Measurements from ENCODE around the gene NSMCE1. TPM values are rescaled to one million over a fixed set of nuclear protein-coding genes. Genes with fewer than 3 reads are reported as not detected.
"Not testable (repeated sequence)": the region's sequence is repeated elsewhere in the genome, so short reads cannot be mapped to it uniquely, and the experiment has no call there.

NSMCE1 gene
- polyA plus RNA-seq, 3 donors, result 79.8 to 91.5 (median 84.7) TPM

DNA sequence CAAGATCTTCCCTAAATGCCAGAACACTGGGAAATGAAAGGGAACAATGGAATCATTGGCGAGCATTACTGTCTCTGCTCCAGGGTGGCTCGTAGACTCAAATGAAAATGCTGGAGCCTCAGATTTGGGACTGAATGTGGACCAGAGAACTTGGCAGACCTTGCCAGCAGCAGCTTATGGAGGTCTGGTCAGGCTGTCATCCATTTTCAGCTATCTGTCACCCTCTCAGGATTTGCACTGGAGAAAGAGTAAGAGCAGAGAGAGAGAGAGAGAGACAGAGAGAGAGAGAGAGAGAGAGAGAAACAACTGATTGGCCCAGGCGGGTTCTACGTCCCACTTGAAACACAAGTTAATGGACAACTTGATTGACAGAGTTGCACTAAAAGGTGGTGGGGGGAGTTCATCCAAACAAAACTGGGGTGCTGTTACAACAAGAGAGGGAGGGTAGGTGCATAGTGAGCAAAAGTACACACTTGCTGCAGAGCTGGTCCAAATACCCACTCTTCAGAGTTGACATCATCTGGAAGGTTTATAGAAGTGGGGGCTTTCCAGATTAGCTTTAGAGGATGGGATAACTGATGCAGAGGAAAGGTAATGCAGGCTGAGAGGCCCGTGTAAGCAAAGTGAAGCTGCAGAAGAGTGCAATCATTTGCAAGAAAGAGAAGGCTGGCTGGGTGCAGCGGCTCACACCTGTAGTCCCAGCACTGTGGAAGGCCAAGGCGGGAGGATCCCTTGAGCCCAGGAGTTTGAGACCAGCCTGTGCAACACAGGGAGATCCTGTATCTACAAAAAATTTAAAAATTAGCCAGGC is 16.5 kb upstream of the NSMCE1 start:
- DNase-seq (ENCODE audit: extremely low read depth in 1 of 11, low read depth in 9 of 11, low spot score in 4 of 11), result no peak

DNA sequence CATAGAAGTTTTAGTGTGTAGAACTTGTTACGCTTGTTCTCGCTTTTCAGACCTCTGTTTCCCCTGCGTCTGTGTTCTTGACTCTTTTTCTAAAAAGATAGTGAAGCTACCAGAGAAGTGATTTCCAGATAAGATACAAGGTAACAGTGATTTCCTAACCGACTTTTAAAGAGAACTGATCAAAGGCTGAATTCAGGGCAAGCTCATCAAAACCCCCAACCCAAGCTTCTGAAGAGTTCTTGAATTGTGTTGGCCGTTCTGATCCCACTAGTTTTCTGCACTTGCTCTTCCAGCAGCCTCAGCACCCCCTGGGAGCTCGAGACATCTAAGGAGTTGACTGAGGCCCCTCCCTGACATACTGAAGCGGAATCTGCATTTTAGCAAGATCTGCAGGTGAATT is 12.7 kb upstream of the NSMCE1 start:
- DNase-seq (ENCODE audit: extremely low read depth in 1 of 11, low read depth in 9 of 11, low spot score in 4 of 11), result no peak

DNA sequence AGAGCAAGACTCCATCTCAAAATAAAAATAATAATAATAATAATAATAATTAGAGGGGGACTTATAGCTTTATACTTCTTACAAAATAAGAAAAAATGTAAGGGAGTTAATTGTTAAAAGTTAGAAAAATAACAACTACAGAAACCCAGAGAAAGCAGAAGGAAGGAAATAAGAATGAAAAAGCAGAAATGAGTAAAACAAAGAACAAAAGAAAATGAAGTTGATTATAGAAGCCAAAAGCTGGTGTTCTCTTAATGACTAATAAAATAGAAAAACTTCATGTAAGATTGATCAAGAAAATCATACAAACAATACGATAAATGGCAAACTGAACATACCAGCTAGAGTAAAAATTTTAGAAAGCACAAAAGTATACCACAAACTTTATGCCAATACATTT is 6.8 kb upstream of the NSMCE1 start:
- no peak for DNase-seq (ENCODE audit: extremely low read depth in 1 of 11, low read depth in 9 of 11, low spot score in 4 of 11)

DNA sequence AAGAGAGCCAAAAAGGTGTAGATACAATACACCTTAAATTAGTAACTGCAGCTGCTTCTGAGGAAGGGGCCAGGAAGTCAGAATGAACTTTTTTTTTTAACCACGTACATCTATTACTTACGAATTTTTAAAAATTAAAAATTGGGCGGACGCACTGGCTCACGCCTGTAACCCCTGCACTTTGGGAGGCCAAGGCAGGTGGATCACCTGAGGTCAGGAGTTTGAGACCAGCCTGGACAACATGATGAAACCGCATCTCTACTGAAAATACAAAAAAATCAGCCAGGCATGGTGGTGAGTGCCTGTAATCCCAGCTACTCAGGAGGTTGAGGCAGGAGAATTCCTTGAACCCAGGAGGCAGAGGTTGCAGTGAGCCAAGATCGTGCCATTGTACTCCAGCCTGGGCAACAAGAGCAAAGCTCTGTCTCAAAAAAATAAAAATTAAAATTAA is 5.9 kb upstream of the NSMCE1 start:
- DNase-seq (ENCODE audit: extremely low read depth in 1 of 11, low read depth in 9 of 11, low spot score in 4 of 11), result not testable (repeated sequence)

DNA sequence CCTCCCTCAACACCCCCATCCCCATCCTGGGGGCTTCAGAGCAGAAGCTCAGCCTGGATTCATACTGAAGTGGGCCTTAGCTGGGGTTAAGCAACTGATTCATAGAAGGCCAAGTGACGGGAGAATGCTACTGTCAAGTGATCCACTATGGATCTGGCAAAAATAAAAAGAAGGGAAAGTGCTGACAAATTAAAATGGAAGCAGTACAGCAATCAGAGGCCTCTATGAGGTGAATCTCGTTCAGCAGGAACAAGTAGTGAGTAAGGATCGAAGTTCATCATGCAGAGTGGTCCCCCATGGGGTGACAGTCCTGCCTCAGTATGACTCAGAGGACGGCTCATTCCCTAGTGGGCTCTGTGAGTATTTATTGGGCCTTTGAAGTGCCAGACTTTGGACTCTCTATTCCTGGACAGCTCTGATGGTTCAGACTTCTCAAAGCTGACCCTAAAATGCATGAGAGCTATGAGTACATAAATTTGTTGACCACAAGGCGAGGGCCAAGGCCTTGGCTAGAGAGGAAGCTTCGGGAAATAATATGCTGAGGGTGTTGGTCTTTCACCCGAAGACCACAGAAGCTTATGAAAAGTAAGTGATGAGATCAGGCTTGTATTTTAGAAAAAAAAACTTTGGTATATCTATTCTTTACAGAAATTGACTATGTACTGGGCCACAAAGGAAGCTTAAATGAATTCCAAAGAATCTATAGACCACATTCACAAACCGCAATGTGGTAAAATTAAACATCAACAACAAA is 5.3 kb upstream of the NSMCE1 start:
- no peak for DNase-seq (ENCODE audit: extremely low read depth in 1 of 11, low read depth in 9 of 11, low spot score in 4 of 11)

DNA sequence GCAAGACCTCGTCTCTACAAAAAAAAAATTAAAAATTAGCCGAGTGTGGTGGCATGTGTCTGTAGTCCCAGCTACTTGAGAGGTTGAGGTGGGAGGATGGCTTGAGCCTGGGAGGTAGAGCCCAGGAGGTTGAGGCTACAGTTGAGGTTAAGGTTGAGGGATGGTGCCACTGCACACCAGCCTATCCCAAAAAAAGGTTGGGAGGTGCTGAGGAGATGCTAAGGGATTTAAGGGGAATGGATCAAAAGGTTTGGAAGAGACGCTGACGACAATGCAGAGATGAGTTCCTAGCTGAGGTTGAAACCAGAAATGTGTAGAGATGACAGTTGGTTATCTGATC is 4.7 kb upstream of the NSMCE1 start:
- DNase-seq (ENCODE audit: extremely low read depth in 1 of 11, low read depth in 9 of 11, low spot score in 4 of 11), result no peak

DNA sequence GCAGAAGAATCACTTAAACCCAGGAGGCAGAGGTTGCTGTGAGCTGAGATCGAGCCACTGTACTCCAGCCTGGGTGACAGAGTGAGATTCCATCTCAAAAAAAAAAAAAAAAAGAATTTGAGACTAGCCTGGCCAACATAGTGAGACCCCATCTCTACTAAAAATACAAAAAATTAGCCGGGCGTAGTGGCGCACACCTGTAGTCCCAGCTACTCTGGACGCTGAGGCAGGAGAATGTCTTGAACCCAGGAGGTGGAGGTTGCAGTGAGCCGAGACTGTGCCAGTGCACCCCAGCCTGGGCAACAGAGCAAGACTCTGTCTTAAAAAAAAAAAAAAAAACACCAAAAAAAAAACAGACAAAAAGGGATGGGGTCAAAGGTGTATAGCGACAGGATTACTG is 4.1 kb upstream of the NSMCE1 start:
- not testable (repeated sequence) for DNase-seq (ENCODE audit: extremely low read depth in 1 of 11, low read depth in 9 of 11, low spot score in 4 of 11)

DNA sequence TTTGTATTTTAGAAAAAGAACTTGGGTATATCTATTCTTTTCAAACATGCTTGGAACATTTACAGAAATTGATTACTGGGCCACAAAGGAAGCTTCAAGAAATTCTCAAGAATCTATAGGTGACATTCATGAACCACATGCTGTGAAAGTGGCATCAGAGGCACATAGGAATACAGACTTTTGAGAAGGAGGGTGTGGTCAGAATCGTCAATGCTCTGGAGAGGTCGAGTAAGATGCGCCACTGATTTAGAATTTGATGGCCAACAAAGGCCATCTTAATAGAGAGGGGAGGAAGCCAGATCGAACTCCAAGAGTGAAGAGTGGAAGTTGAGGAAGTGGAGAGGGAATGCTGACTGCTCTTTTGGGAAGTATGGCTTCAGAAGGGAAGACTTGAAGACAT is 3.5 kb upstream of the NSMCE1 start:
- DNase-seq (ENCODE audit: extremely low read depth in 1 of 11, low read depth in 9 of 11, low spot score in 4 of 11), result no peak

DNA sequence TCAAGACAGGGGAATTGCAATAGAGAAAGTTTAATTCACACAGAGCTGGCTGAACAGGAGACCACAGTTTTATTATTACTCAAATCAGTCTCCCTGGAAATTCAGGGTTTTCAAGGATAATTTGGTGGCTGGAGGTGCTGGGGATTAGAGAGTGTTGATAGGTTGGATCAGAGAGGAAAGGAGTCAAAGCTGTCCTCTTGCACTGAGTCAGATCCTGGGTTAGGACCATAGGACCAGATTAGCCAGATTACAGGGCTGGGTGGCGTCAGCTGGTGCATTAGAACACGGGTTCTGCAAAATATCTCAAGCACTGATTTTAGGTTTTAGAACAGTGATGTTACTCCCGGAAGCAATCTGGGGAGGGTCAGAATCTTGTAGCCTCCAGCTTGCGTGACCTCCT is 1.8 kb upstream of the NSMCE1 start:
- DNase-seq (ENCODE audit: extremely low read depth in 1 of 11, low read depth in 9 of 11, low spot score in 4 of 11), result no peak

DNA sequence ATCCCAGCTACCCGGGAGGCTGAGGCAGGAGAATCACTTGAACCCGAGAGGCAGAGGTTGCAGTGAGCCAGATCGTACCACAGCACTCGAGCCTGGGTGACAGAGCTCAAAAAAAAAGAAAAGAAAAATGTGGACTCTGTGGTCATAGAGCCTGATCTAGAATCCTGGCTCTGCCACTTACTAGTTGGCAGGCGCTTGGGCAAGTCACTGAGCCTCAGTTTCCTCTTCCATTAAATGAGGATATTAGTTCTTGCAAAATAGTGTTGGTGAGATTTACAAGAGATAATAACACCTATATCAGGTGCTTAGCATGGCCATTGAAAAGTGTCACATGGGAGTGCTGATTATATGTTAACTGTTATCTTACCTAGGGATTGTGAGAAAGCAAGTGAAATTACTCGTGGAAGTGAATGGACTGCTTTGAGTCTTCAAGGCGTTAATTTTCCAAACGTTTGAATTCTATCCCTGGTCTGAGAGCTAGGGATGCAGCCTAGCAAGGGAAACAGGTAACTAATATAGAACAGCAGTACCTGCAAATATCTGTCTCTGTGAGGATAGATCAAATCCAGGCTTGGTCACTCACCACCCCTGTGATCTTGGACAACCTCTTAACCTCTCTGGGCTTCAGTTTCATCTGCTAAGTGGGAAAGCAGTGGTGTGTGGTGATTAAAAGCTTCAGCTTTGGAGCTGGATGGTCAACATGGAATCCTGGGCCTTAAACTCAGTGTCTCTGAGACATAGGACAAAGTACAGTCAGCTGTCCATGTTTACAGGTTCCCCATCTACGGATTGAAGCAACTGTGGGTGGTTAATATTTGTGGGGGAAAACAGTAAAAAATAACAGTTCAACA is 953 bp upstream of the NSMCE1 start:
- DNase-seq (ENCODE audit: extremely low read depth in 1 of 11, low read depth in 9 of 11, low spot score in 4 of 11), result no peak

DNA sequence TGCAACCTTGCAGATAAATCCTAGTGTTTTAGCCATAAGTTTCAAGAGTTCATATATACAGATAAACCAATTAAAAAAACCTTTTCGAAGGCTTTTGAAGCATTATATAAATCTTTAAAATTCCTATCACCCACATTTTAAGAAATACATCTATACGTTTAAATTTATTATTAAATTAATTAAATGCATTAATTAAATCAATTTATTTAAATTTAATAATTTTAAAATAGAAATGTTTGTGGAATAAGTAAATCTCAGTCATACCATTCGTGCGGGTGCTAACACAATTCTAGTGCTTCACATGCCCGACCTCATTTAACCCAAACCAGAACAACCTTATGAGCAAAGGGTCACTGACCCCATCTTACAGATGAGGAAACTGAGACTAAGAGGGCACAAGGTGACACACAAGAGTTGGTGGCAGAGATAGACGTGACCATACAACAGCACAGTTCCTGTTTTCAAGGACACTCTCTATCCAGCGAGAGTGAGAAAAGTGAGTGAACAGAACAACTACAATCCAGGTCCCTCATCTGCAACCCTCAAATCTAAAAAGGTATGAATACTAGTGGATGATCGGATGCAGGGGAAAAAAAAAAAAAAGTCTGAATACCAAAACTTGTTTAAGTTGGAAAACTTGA is 1.4 kb downstream of the NSMCE1 start:
- no peak for DNase-seq (ENCODE audit: extremely low read depth in 1 of 11, low read depth in 9 of 11, low spot score in 4 of 11)

DNA sequence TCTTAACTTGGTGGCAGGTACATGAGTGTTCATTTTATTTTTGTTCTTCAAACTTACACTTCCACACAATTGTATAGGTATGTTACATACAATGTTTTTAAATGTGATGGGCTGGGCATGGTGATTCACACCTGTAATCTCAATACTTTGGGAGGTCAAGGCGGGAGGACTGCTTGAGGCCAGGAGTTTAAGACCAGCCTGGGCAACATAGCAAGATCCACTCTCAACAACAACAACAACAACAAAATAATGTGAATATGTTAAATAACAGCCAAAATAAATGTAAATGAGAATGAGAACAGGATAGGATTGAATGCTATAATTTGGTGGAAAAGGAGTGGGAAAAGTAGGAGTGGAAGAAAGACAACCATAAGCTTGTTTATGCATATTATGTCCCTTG is 2.6 kb downstream of the NSMCE1 start:
- no peak for DNase-seq (ENCODE audit: extremely low read depth in 1 of 11, low read depth in 9 of 11, low spot score in 4 of 11)

DNA sequence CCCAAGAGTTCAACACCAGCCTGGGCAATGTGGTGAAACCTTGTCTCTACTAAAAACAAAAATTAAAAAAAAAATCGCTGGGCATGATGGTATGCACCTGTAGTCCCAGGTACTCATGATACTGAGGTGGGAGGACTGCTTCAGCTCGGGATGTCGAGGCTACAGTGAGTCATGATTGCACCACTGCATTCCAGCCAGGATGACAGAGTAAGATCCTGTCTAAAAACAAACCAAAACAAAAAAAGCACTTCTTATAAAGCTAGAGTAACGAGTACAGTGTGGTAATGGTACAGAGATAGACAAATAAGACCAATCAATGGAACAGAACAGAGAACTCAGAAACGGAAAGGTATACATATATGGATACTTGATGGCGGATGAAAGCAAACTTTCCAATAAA is 4.4 kb downstream of the NSMCE1 start:
- DNase-seq (ENCODE audit: extremely low read depth in 1 of 11, low read depth in 9 of 11, low spot score in 4 of 11), result no peak

DNA sequence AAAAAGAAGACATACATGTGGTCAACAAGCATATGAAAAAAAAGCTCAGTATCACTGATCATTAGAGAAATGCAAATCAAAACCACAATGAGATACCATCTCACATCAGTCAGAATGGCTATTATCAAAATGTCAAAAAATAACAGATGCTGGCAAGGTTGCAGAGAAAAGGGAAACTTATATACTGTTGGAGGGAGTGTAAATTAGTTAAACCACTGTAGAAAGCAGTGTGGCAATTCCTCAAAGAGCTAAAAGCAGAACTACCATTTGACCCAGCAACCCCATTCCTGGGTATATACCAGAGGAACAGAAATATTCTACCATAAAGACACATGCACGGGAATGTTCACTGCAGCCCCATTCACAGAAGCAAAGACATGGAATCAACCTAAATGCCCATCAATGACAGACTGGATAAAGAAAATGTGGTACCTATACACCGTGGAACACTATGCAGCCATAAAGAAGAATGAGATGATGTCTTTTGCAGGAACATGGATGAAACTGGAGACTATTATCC is 5.6 kb downstream of the NSMCE1 start:
- DNase-seq (ENCODE audit: extremely low read depth in 1 of 11, low read depth in 9 of 11, low spot score in 4 of 11), result not testable (repeated sequence)

DNA sequence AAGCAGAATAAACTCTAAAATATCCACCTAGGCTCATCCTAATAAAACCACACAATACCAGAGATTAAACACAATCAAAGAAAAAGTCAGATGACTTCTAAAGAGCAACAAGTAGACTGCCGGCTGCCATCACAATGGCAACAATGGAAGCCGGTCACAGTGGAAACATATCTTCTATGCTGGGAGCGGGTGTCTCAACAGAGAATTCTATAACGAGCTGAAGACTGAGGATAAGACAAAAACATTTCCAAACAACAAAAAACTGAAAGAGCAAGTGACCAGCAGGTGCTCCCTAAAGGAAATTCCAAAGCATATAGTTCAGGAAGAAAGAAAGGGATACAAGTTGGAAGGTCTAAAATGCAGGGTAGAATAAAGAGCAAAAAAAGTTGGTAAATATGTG is 8.9 kb downstream of the NSMCE1 start:
- DNase-seq (ENCODE audit: extremely low read depth in 1 of 11, low read depth in 9 of 11, low spot score in 4 of 11), result no peak

DNA sequence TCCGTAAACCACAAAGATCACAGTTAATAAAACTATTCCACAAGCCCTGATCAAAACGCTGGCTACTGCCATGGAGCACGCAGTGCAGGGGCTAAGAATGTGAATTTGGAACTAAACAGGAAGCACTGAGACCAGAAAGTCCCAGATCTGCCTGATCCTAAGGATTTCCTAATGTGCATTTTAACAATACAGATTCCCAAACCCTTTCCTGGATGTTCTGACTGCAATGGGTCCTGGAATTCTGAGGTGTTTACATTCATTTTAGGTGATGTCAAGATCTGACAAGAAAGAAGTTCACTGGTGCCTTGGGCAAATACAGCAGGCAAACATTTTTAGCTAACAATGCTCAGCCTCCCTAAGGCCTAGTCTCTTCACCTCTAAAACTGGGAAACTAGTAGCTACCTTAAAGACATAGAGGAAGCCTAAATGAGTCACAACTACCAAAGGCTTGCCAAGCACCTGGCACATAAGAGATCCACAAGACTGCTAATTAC is 10.3 kb downstream of the NSMCE1 start:
- no peak for DNase-seq (ENCODE audit: extremely low read depth in 1 of 11, low read depth in 9 of 11, low spot score in 4 of 11)

DNA sequence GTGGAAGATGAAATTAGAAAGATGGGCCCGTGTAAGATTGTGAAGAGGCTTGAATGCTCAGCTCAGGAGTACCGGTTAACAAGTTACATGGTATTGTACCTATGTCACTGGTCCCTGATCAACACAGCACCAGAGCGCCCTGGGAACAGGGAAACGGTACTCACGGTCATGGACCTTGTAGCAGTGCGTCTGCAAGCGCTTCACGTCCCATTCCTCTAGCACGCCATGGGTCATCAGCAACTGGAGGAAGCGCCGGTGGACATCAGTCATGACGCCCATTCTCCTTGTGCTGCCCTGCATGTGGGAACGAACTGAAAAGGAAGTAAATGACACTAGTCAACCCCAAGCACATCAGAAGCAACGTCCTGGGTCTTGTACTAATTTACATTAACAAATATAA is 11.3 kb downstream of the NSMCE1 start:
- DNase-seq (ENCODE audit: extremely low read depth in 1 of 11, low read depth in 9 of 11, low spot score in 4 of 11), result no peak

DNA sequence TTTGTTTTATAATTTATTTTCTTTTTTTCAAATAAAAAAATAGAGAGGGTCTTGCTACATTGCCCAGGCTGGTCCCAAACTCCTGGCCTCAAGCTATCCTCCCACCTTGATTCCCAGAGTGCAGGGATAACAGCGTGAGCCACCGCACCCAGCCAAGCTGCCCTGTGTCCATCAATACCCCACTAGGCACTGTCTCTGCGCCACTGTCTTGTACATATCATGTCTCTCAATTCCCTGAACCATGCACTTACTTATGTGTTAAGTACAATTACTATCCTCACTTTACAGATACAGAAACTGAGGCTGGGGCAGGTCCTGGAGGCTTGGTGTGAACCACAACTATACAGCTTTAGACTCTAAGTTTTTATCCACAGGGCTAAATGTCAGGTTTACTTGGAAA is 11.7 kb downstream of the NSMCE1 start:
- no peak for DNase-seq (ENCODE audit: extremely low read depth in 1 of 11, low read depth in 9 of 11, low spot score in 4 of 11)

DNA sequence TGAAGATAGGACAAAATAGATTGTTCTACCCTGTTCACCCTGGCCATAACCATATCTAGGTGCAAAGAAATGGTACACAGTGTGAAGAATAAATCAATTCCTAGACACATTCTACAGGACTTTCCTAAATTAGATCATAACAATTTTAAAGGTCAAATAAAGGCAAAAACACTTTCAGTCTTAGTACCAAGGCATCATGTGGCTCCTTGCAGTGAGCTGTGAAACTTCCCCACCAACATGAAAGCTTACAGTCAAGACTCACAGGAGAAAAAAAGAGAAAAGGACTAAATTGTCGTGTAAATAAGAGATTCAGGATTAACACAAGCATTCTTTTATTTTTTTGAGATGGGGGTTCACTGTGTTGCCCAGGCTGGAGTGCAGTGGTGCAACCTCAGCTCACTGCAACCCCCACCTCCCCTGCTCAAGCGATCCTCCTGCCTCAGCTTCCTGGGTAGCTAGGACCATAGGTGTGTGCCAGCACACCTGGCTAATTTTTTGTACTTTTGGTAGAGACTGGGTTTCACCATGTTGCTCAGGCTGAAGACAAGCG is 14.2 kb downstream of the NSMCE1 start:
- DNase-seq (ENCODE audit: extremely low read depth in 1 of 11, low read depth in 9 of 11, low spot score in 4 of 11), result no peak
